Esophagus squamous epithelium (tissue), 5 donors: Measurements from ENCODE around the gene FOXD3. TPM values are rescaled to one million over a fixed set of nuclear protein-coding genes. Genes with fewer than 3 reads are reported as not detected.

Experiments used
- DNase-seq: peaks from one replicate; lab custom pipeline; 2025; lab: John Stamatoyannopoulos, UW
- H3K27ac ChIP-seq, 4 donors: fragments of 200-600 bp; sonication (generic); one replicate each; pipeline ENCODE4 v1.5.1; 2016 to 2019; ENCODE audit warnings: mild to moderate bottlenecking in 1 of 4
- H3K27me3 ChIP-seq, 4 donors: fragments of 200-600 bp; sonication (generic); 1 replicate in 3 of 4; 2 replicates in 1 of 4; pipeline versions ENCODE4 v1.5.1 to v1.6.0; 2017 to 2021; ENCODE audit warnings: antibody characterized with exemption in 1 of 4
- H3K36me3 ChIP-seq, 3 donors: fragments of 200-600 bp; sonication (generic); one replicate each; pipeline ENCODE4 v1.5.1; 2016 to 2019
- H3K4me1 ChIP-seq, 3 donors: fragments of 200-600 bp; sonication (generic); one replicate each; pipeline ENCODE4 v1.5.1; 2017 to 2019
- H3K4me3 ChIP-seq, 4 donors: fragments of 200-600 bp; sonication (generic); 1 replicate in 3 of 4; 2 replicates in 1 of 4; pipeline ENCODE4 v1.5.1; 2016 to 2019; ENCODE audit warnings: mild to moderate bottlenecking in 2 of 4, moderate library complexity in 1 of 4
- H3K9me3 ChIP-seq, 3 donors: fragments of 200-600 bp; sonication (generic); one replicate each; pipeline ENCODE4 v1.5.1; 2016 to 2019
- POLR2A ChIP-seq, 4 donors: fragments of 450-650 bp; IDR thresholded peaks; one replicate each; pipeline ENCODE4 v1.6.1; 2017; ENCODE audit warnings: antibody characterized with exemption in 4 of 4, mild to moderate bottlenecking in 4 of 4, moderate library complexity in 3 of 4
- WGBS, 2 donors: methylation state at CpG; one replicate each; pipeline ENCODE4 v1.1.5; 2018; 5-methylcytosine and 5-hydroxymethylcytosine counted together
- intact Hi-C: fragments of 100-400 bp; cut with DNase I; formaldehyde crosslinking; loops from one replicate; pipeline ENCODE4 v1.15.0; 2022
- total RNA-seq, 4 donors: library from RNA; depleted of rRNA; stranded (reverse); fragments of >200 nt; gene quantifications; one replicate each; pipeline ENCODE4 v1.1.0, GENCODE V29; 2016
- TF ChIP-seq, protein P1 (sequence below), 6 experiments: fragments of 450-650 bp in 4 of 6; fragments of 200-600 bp in 2 of 6; sonication (generic) in 2 of 6; IDR thresholded peaks; one replicate each; pipeline ENCODE4 v1.5.1; 2016 to 2019; ENCODE audit warnings: antibody characterized with exemption in 6 of 6, mild to moderate bottlenecking in 4 of 6, moderate library complexity in 4 of 6
- donor health status: DM: yes; HTN: yes; CAD: no.

Gene FOXD3
- total RNA-seq, 4 donors from 2014 or later = 0.76 TPM; not detected in 3

DNA sequence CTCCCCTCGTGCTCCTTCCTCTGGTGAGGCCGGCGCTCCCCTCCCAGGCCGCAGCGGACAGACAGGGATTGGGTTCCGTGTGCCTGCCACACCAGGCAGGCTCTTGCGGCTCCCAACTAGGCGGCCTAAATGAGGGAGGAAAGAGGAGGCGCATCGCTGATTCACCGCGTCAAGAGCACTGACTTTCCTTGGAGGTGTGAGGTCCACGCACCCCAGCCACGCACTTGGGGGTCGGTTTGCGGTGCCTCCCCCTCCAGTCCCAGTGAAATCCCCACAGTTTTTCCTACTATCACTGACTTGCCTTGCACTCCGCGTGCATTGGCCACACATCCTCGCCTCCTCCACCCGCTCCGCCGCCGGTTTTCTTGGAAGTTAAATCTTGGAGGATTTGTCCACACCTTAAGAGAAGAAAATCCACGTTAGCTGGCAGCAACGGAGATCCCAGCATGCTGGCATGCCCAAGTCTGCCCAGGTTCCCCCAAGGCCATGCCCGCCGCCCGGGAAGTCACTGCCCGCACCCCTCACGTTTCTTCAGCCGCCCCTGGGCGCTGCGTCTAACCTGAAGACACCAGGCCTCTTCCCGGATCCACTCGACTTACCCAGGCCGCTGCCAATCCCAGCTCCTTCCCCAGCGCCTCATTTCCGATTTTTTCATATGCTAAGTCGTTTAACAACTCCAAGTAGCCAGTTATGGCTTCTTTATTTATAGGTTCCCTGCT lies 1.1 kb upstream of the FOXD3 start:
- intact Hi-C loops = no loop called here
- Histone ChIP-seq H3K9me3 (peaks cover 0 to 9% (median 0%) of the 10 kb centered on the region in 3 donors), H3K27me3 (peaks cover 31 to 100% (median 77%) of the 10 kb centered on the region in 4 donors), H3K4me3 (peak overlapping the region in 3 of 4 donors; percentile 50 to 64 (median 60)), H3K27ac (no peak overlapping the region), H3K36me3 (no peaks in the 10 kb centered on the region), H3K4me1 (peaks cover 25 to 76% (median 37%) of the 10 kb centered on the region in 3 donors)
- no peak for DNase-seq
- 5 to 26% methylated on average over 23 to 39 of the region's 39 CpGs for WGBS, 2 donors
- no peak for TF ChIP-seq POLR2A (IDR thresholded peaks at IDR 0.05)
- TF ChIP-seq, protein P1, sequence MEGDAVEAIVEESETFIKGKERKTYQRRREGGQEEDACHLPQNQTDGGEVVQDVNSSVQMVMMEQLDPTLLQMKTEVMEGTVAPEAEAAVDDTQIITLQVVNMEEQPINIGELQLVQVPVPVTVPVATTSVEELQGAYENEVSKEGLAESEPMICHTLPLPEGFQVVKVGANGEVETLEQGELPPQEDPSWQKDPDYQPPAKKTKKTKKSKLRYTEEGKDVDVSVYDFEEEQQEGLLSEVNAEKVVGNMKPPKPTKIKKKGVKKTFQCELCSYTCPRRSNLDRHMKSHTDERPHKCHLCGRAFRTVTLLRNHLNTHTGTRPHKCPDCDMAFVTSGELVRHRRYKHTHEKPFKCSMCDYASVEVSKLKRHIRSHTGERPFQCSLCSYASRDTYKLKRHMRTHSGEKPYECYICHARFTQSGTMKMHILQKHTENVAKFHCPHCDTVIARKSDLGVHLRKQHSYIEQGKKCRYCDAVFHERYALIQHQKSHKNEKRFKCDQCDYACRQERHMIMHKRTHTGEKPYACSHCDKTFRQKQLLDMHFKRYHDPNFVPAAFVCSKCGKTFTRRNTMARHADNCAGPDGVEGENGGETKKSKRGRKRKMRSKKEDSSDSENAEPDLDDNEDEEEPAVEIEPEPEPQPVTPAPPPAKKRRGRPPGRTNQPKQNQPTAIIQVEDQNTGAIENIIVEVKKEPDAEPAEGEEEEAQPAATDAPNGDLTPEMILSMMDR (IDR thresholded peaks at IDR 0.05) = no peak

GRCh38 chr1:63321785-63322113 lies 618 bp upstream of the FOXD3 start:
- H3K36me3 ChIP-seq = no peaks in the 10 kb centered on the region
- H3K4me1 ChIP-seq = peaks cover 25 to 76% (median 37%) of the 10 kb centered on the region in 3 donors
- H3K27me3 ChIP-seq = peaks cover 31 to 100% (median 80%) of the 10 kb centered on the region in 4 donors
- TF ChIP-seq, protein P1 (IDR thresholded peaks at IDR 0.05) = no peak
- TF ChIP-seq POLR2A (IDR thresholded peaks at IDR 0.05) = no peak
- 10 to 12% methylated on average over 12 of the region's 12 CpGs for WGBS, 2 donors
- intact Hi-C loops = no loop called here
- peaks cover 0 to 9% (median 0%) of the 10 kb centered on the region in 3 donors for H3K9me3 ChIP-seq
- peak overlapping the region in 1 of 4 donors; percentile 33 for H3K27ac ChIP-seq
- peak overlapping the region; percentile 48 to 64 (median 55) for H3K4me3 ChIP-seq
- no peak for DNase-seq

- no peaks in the 10 kb centered on the region for H3K36me3 ChIP-seq
- intact Hi-C loops = no loop called here
- no peak overlapping the region for H3K27ac ChIP-seq
- peaks cover 0 to 9% (median 0%) of the 10 kb centered on the region in 3 donors for H3K9me3 ChIP-seq
- WGBS, 2 donors = 0 to 4% methylated on average over 11 to 17 of the region's 104 CpGs
- DNase-seq = no peak
- TF ChIP-seq POLR2A (IDR thresholded peaks at IDR 0.05) = no peak
- TF ChIP-seq, protein P1 (IDR thresholded peaks at IDR 0.05) = no peak
- peaks cover 18 to 72% (median 29%) of the 10 kb centered on the region in 3 donors for H3K4me1 ChIP-seq
- peaks cover 31 to 100% (median 79%) of the 10 kb centered on the region in 4 donors for H3K27me3 ChIP-seq
- peak overlapping the region; percentile 48 to 64 (median 55) for H3K4me3 ChIP-seq
Measured at GRCh38 chr1:63322944-63323864, 837 bp downstream of the FOXD3 start.

DNA sequence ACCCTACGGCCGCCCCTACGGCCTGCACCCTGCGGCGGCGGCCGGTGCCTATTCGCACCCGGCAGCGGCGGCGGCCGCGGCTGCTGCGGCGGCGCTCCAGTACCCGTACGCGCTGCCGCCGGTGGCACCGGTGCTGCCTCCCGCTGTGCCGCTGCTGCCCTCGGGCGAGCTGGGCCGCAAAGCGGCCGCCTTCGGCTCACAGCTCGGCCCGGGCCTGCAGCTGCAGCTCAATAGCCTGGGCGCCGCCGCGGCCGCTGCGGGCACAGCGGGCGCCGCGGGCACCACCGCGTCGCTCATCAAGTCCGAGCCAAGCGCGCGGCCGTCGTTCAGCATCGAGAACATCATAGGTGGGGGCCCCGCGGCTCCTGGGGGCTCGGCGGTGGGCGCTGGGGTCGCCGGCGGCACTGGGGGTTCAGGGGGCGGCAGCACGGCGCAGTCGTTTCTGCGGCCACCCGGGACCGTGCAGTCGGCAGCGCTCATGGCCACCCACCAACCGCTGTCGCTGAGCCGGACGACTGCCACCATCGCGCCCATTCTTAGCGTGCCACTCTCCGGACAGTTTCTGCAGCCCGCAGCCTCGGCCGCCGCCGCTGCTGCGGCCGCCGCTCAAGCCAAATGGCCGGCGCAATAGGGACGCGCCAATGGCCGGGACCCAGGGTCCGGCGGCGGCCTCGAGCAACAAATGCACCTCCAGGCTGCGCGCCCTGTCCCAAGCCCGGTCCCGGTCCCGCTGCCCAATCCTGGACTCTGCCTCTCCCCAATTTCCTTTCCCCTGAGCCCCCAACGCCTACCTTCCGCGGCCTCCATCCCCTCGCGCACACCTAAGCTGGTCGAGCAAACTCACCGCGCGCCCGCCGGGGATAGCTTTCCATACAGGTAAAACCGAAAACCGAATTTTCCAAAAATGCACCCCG lies 1.8 kb downstream of the FOXD3 start:
- Histone ChIP-seq H3K27ac (no peak overlapping the region), H3K27me3 (peaks cover 31 to 100% (median 73%) of the 10 kb centered on the region in 4 donors), H3K9me3 (peaks cover 0 to 9% (median 0%) of the 10 kb centered on the region in 3 donors), H3K4me3 (peak overlapping the region; percentile 48 to 64 (median 55)), H3K4me1 (peaks cover 18 to 69% (median 29%) of the 10 kb centered on the region in 3 donors), H3K36me3 (no peaks in the 10 kb centered on the region)
- DNase-seq = no peak
- 17 to 27% methylated on average over 16 to 48 of the region's 114 CpGs for WGBS, 2 donors
- intact Hi-C loops = no loop called here
- TF ChIP-seq, protein P1 (IDR thresholded peaks at IDR 0.05) = no peak
- TF ChIP-seq POLR2A (IDR thresholded peaks at IDR 0.05) = no peak
